Stomach (tissue), 4 donors: ENCODE data around the gene SYVN1.

ENCODE experiments used
- EP300 ChIP-seq: sonication (generic); formaldehyde crosslinking; IDR thresholded peaks from one replicate; pipeline ENCODE4 v1.6.1; 2017; ENCODE audit warnings: antibody characterized with exemption
- POLR2A ChIP-seq, 4 donors: fragments of 450-650 bp; IDR thresholded peaks; one replicate each; pipeline ENCODE4 v1.6.1; 2016; ENCODE audit warnings: antibody characterized with exemption in 4 of 4, control low read depth in 2 of 4, mild to moderate bottlenecking in 1 of 4, moderate library complexity in 1 of 4
- POLR2AphosphoS5 ChIP-seq, 3 donors: sonication (generic); formaldehyde crosslinking; IDR thresholded peaks; one replicate each; pipeline ENCODE4 v1.6.1; 2016; ENCODE audit warnings: antibody characterized with exemption in 3 of 3
- TF ChIP-seq, protein P1 (sequence below), 7 experiments: fragments of 450-650 bp in 4 of 7; fragments of 200-600 bp in 3 of 7; sonication (generic) in 3 of 7; IDR thresholded peaks; one replicate each; pipeline ENCODE4 v1.5.1; 2016 to 2019; ENCODE audit warnings: antibody characterized with exemption in 7 of 7, control low read depth in 2 of 7, mild to moderate bottlenecking in 1 of 7

DNA sequence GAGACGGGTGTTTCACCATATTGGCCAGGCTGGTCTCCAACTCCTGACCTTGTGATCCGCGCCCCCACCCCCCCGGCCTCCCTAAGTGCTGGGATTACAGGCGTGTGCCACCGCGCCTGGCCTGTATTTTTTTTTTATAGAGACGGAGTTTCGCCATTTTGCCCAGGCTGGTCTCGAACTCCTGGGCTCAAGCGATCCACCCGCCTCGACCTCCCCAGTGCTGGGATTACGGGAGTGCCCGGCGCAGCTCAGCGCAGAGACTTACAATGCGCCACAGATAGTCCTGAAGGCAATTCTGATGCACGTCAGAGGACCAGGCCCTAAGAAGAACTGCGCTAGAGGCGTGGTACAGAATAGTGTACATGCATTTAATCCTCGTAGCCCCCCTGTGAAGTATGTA, 38.9 kb downstream of the SYVN1 start:
- TF ChIP-seq POLR2A (IDR thresholded peaks at IDR 0.05) (no peak), EP300 (no peak), POLR2AphosphoS5 (IDR thresholded peaks at IDR 0.05) (no peak)
- TF ChIP-seq, protein P1, sequence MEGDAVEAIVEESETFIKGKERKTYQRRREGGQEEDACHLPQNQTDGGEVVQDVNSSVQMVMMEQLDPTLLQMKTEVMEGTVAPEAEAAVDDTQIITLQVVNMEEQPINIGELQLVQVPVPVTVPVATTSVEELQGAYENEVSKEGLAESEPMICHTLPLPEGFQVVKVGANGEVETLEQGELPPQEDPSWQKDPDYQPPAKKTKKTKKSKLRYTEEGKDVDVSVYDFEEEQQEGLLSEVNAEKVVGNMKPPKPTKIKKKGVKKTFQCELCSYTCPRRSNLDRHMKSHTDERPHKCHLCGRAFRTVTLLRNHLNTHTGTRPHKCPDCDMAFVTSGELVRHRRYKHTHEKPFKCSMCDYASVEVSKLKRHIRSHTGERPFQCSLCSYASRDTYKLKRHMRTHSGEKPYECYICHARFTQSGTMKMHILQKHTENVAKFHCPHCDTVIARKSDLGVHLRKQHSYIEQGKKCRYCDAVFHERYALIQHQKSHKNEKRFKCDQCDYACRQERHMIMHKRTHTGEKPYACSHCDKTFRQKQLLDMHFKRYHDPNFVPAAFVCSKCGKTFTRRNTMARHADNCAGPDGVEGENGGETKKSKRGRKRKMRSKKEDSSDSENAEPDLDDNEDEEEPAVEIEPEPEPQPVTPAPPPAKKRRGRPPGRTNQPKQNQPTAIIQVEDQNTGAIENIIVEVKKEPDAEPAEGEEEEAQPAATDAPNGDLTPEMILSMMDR (IDR thresholded peaks at IDR 0.05), result no peak
